Natural killer cell (primary cell): Measurements from ENCODE around the gene PIGS. TPM values are rescaled to one million over a fixed set of nuclear protein-coding genes. Genes with fewer than 3 reads are reported as not detected.

Experiments
- ATAC-seq, 3 donors: fragments of 150-1000 bp in 2 of 3; fragments of 200-7000 bp in 1 of 3; cut with Tn5 transposase; 1 replicate in 1 of 3; 2 replicates in 2 of 3; pipeline ENCODE4 v1.10.0; 2021; ENCODE audit warnings: mild to moderate bottlenecking in 2 of 3, moderate library complexity in 2 of 3
- DNase-seq, 2 donors: peaks; one replicate each; pipeline versions ENCODE4 v3.0.0 to v3.0.0-alpha.2; 2013 to 2021; ENCODE audit warnings: mixed read lengths in 1 of 2
- H3K27ac ChIP-seq: one replicate; pipeline ENCODE4 v1.5.1; 2013; ENCODE audit warnings: mild to moderate bottlenecking, low read length
- H3K27me3 ChIP-seq: one replicate; pipeline ENCODE4 v1.6.1; 2013; ENCODE audit warnings: low read length; ENCODE audit not compliant: control insufficient read depth, insufficient read depth
- H3K36me3 ChIP-seq: one replicate; pipeline ENCODE4 v1.6.1; 2013; ENCODE audit warnings: low read length; ENCODE audit not compliant: control insufficient read depth, insufficient read depth
- H3K4me1 ChIP-seq: one replicate; pipeline ENCODE4 v1.6.1; 2013; ENCODE audit warnings: low read length; ENCODE audit not compliant: control insufficient read depth, insufficient read depth
- H3K4me3 ChIP-seq: one replicate; pipeline ENCODE4 v1.5.1; 2013; ENCODE audit warnings: low read length
- H3K9me3 ChIP-seq: one replicate; pipeline ENCODE4 v1.6.1; 2013; ENCODE audit warnings: low read length; ENCODE audit not compliant: control insufficient read depth, insufficient read depth
- H3K27ac Mint-ChIP-seq, 2 donors: one replicate each; pipeline ENCODE4 v1.8.0; 2022; ENCODE audit warnings: mild to moderate bottlenecking in 2 of 2, mixed read lengths in 2 of 2, moderate library complexity in 1 of 2
- H3K27me3 Mint-ChIP-seq, 2 donors: one replicate each; pipeline ENCODE4 v1.8.0; 2022; ENCODE audit warnings: low read depth in 2 of 2, mixed read lengths in 2 of 2
- H3K36me3 Mint-ChIP-seq: one replicate; pipeline ENCODE4 v1.8.0; 2022; ENCODE audit warnings: mixed read lengths
- H3K4me1 Mint-ChIP-seq, 2 donors: one replicate each; pipeline ENCODE4 v1.8.0; 2022; ENCODE audit warnings: mixed read lengths in 2 of 2
- H3K4me3 Mint-ChIP-seq: one replicate; pipeline ENCODE4 v1.8.0; 2022; ENCODE audit warnings: mild to moderate bottlenecking, moderate library complexity, mixed read lengths
- H3K9me3 Mint-ChIP-seq, 2 donors: one replicate each; pipeline ENCODE4 v1.8.0; 2022; ENCODE audit warnings: mixed read lengths in 2 of 2
- CTCF ChIP-seq: fragments of 200-600 bp; IDR thresholded peaks from one replicate; pipeline ENCODE4 v1.8.0; 2022; ENCODE audit warnings: antibody characterized with exemption
- WGBS: methylation state at CpG from one replicate; pipeline ENCODE4 v1.1.7; 2013; ENCODE audit warnings: missing lambda C conversion rate; ENCODE audit not compliant: insufficient coverage; 5-methylcytosine and 5-hydroxymethylcytosine counted together
- intact Hi-C: fragments of 100-400 bp; cut with micrococcal nuclease; formaldehyde crosslinking; loops from one replicate; pipeline ENCODE4 v1.14.2; 2022
- total RNA-seq, 4 donors: library from RNA; stranded (reverse); fragments of 120-200 nt in 1 of 4; gene quantifications; one replicate each; pipeline versions ENCODE4 v1.2.3 to v1.2.4, GENCODE V29; 2013 to 2022

The PIGS gene
- total RNA-seq, 3 donors from 2014 or later (not counting 1 experiment from before 2014, with no cell fraction given): 88.3 to 95.3 (median 92.3) TPM

GRCh38 chr17:28511858-28512461 is 59.4 kb downstream of the PIGS start:
- H3K4me3 ChIP-seq: no peak overlapping the region
- Mint-ChIP-seq H3K36me3 (no peaks in the 10 kb centered on the region), H3K9me3 (no peaks in the 10 kb centered on the region), H3K4me1 (no peaks in the 10 kb centered on the region), H3K27me3 (peaks cover 0 to 13% of the 10 kb centered on the region in 2 donors), H3K27ac (no peak overlapping the region), H3K4me3 (no peak overlapping the region)
- H3K27me3 ChIP-seq: peaks cover 3% of the 10 kb centered on the region
- H3K4me1 ChIP-seq: no peaks in the 10 kb centered on the region
- ATAC-seq (no peak), DNase-seq (no peak)
- H3K27ac ChIP-seq: no peak overlapping the region
- WGBS: 91% methylated on average over 3 of the region's 3 CpGs
- no peaks in the 10 kb centered on the region for H3K9me3 ChIP-seq
- intact Hi-C loops: no loop called here
- no peaks in the 10 kb centered on the region for H3K36me3 ChIP-seq
- TF ChIP-seq CTCF: no peak

- H3K4me1 Mint-ChIP-seq: no peaks in the 10 kb centered on the region
- no peak overlapping the region for H3K4me3 Mint-ChIP-seq
- H3K9me3 ChIP-seq: no peaks in the 10 kb centered on the region
- intact Hi-C loops: no loop called here
- H3K27me3 Mint-ChIP-seq: peaks cover 0 to 20% of the 10 kb centered on the region in 2 donors
- peaks cover 3% of the 10 kb centered on the region for H3K27me3 ChIP-seq
- DNase-seq: no peak
- no peak for ATAC-seq
- WGBS: 64% methylated on average over 7 of the region's 7 CpGs
- H3K4me1 ChIP-seq: no peaks in the 10 kb centered on the region
- no peak overlapping the region for H3K27ac ChIP-seq
- no peaks in the 10 kb centered on the region for H3K36me3 ChIP-seq
- no peaks in the 10 kb centered on the region for H3K36me3 Mint-ChIP-seq
- no peak overlapping the region for H3K27ac Mint-ChIP-seq
- H3K9me3 Mint-ChIP-seq: no peaks in the 10 kb centered on the region
- no peak for TF ChIP-seq CTCF
- H3K4me3 ChIP-seq: no peak overlapping the region
These were observed 61.5 kb downstream of the PIGS start for GRCh38 chr17:28509789-28510188.

GRCh38 chr17:28508211-28508724 is 63.1 kb downstream of the PIGS start:
- Histone ChIP-seq H3K36me3 (no peaks in the 10 kb centered on the region), H3K27ac (no peak overlapping the region), H3K4me3 (no peak overlapping the region), H3K27me3 (no peaks in the 10 kb centered on the region), H3K4me1 (no peaks in the 10 kb centered on the region), H3K9me3 (no peaks in the 10 kb centered on the region)
- ATAC-seq (no peak), DNase-seq (no peak)
- WGBS: 88% methylated on average over 11 of the region's 11 CpGs
- peaks cover 8 to 21% of the 10 kb centered on the region in 2 donors for H3K27me3 Mint-ChIP-seq
- no peaks in the 10 kb centered on the region for H3K9me3 Mint-ChIP-seq
- no peaks in the 10 kb centered on the region for H3K4me1 Mint-ChIP-seq
- H3K4me3 Mint-ChIP-seq: no peak overlapping the region
- intact Hi-C loops: no loop called here
- TF ChIP-seq CTCF: no peak
- no peak overlapping the region for H3K27ac Mint-ChIP-seq
- no peaks in the 10 kb centered on the region for H3K36me3 Mint-ChIP-seq
